ENCODE measurements around the gene TRAPPC5.
A peak's percentile ranks its signal among the peaks of the same experiment; 100 is the strongest.

Gene TRAPPC5

GRCh38 chr19:7680606-7681339 lies at the start of gene TRAPPC5:
Gene TRAPPC5 (plus strand): TSS chr19:7680833. CDS start chr19:7682254, 1,421 bp downstream.
- H3K4me1 ChIP-seq (ENCODE audit: control insufficient read depth in 1 of 2, insufficient read depth in 2 of 2, low read length in 2 of 2) = peaks cover 6 to 27% of the 10 kb centered on the region in 2 donors
- H3K9ac ChIP-seq (ENCODE audit: low read depth in 1 of 2, low read length in 2 of 2) = peak within 1 kb of the TSS; percentile 92 to 94
- H3K9me3 ChIP-seq (ENCODE audit: control insufficient read depth in 1 of 2, low read length in 2 of 2) = no peaks in the 10 kb centered on the region
- H3K36me3 ChIP-seq (ENCODE audit: control insufficient read depth in 1 of 2, insufficient read depth in 2 of 2, low read length in 2 of 2) = peaks cover 0 to 12% of the 10 kb centered on the region in 2 donors
- H3K4me3 ChIP-seq (ENCODE audit: low read depth in 1 of 2, low read length in 2 of 2) = peak within 1 kb of the TSS; percentile 83 to 93
- H3K27me3 ChIP-seq (ENCODE audit: control insufficient read depth in 1 of 2, insufficient read depth in 2 of 2, low read length in 2 of 2) = peaks cover 7 to 14% of the 10 kb centered on the region in 2 donors
- H3K27ac ChIP-seq (ENCODE audit: low read depth, low read length) = peak within 1 kb of the TSS; percentile 62

DNA sequence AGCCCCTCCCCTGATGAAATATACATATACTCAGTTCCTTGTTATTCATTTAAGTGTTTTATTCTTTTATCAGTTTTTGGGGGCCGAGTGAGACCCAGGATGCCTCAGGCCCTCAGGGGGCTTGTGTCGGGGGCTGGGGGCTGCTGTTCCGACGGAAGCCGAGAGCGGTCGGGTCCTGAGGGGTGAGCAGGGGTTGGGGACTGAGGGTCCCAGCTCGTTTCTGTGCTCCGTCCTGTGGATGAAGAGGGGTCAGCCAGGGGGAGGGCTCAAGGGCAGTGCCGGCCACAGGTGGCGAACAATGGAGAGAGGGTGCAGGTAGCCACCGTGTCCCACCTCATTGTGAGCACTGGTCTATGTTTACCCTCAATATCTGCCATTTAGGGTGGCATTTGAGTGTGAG lies 49.1 kb upstream of the TRAPPC5 start:
- Histone ChIP-seq H3K36me3 (ENCODE audit: control insufficient read depth in 1 of 2, insufficient read depth in 2 of 2, low read length in 2 of 2) (peaks cover 2 to 16% of the 10 kb centered on the region in 2 donors), H3K9me3 (ENCODE audit: control insufficient read depth in 1 of 2, low read length in 2 of 2) (no peaks in the 10 kb centered on the region), H3K4me1 (ENCODE audit: control insufficient read depth in 1 of 2, insufficient read depth in 2 of 2, low read length in 2 of 2) (peaks cover 21 to 31% of the 10 kb centered on the region in 2 donors), H3K4me3 (ENCODE audit: low read depth in 1 of 2, low read length in 2 of 2) (no peak overlapping the region), H3K27ac (ENCODE audit: low read depth, low read length) (no peak overlapping the region), H3K27me3 (ENCODE audit: control insufficient read depth in 1 of 2, insufficient read depth in 2 of 2, low read length in 2 of 2) (no peaks in the 10 kb centered on the region), H3K9ac (ENCODE audit: low read depth in 1 of 2, low read length in 2 of 2) (no peak overlapping the region)

- H3K9me3 ChIP-seq (ENCODE audit: control insufficient read depth in 1 of 2, low read length in 2 of 2) = no peaks in the 10 kb centered on the region
- no peaks in the 10 kb centered on the region for H3K27me3 ChIP-seq (ENCODE audit: control insufficient read depth in 1 of 2, insufficient read depth in 2 of 2, low read length in 2 of 2)
- no peak overlapping the region for H3K27ac ChIP-seq (ENCODE audit: low read depth, low read length)
- no peak overlapping the region for H3K4me3 ChIP-seq (ENCODE audit: low read depth in 1 of 2, low read length in 2 of 2)
- peaks cover 21 to 34% of the 10 kb centered on the region in 2 donors for H3K4me1 ChIP-seq (ENCODE audit: control insufficient read depth in 1 of 2, insufficient read depth in 2 of 2, low read length in 2 of 2)
- no peak overlapping the region for H3K9ac ChIP-seq (ENCODE audit: low read depth in 1 of 2, low read length in 2 of 2)
- H3K36me3 ChIP-seq (ENCODE audit: control insufficient read depth in 1 of 2, insufficient read depth in 2 of 2, low read length in 2 of 2) = peaks cover 2 to 10% of the 10 kb centered on the region in 2 donors
Measured at GRCh38 chr19:7632340-7633203, 48.1 kb upstream of the TRAPPC5 start.

- Histone ChIP-seq H3K9ac (ENCODE audit: low read depth in 1 of 2, low read length in 2 of 2) (no peak within 1 kb of the TSS), H3K4me1 (ENCODE audit: control insufficient read depth in 1 of 2, insufficient read depth in 2 of 2, low read length in 2 of 2) (peaks cover 16 to 35% of the 10 kb centered on the region in 2 donors), H3K36me3 (ENCODE audit: control insufficient read depth in 1 of 2, insufficient read depth in 2 of 2, low read length in 2 of 2) (peaks cover 2 to 10% of the 10 kb centered on the region in 2 donors), H3K9me3 (ENCODE audit: control insufficient read depth in 1 of 2, low read length in 2 of 2) (no peaks in the 10 kb centered on the region), H3K4me3 (ENCODE audit: low read depth in 1 of 2, low read length in 2 of 2) (no peak within 1 kb of the TSS), H3K27ac (ENCODE audit: low read depth, low read length) (no peak within 1 kb of the TSS), H3K27me3 (ENCODE audit: control insufficient read depth in 1 of 2, insufficient read depth in 2 of 2, low read length in 2 of 2) (no peaks in the 10 kb centered on the region)
Measured at GRCh38 chr19:7633698-7634097, 46.9 kb upstream of the TRAPPC5 start, which contains the start of gene PCP2. Gene PCP2 (minus strand): TSS chr19:7633719. CDS start chr19:7633457, 262 bp downstream.

DNA sequence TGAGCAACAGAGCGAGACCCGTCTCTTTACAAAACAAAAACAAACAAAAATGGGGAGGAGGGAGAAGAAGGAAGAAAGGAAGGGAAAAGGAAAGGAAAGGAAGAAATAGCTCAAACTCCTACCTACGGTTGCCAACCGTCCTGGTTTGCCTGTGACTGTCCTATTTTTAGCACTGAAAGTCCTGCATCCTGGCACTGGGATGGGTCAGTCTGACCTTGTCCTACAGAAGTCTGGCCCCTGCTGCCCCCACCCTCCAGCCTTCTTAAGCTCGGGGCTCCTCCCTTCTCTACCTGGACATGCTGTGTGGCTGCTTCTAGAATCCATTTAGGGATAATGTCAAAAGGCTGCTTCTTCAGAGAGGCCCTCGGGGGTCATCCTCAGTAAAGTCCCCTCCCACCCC lies 45.0 kb upstream of the TRAPPC5 start:
- H3K27ac ChIP-seq (ENCODE audit: low read depth, low read length) = no peak overlapping the region
- no peak overlapping the region for H3K4me3 ChIP-seq (ENCODE audit: low read depth in 1 of 2, low read length in 2 of 2)
- H3K27me3 ChIP-seq (ENCODE audit: control insufficient read depth in 1 of 2, insufficient read depth in 2 of 2, low read length in 2 of 2) = peaks cover 0 to 7% of the 10 kb centered on the region in 2 donors
- peaks cover 0 to 2% of the 10 kb centered on the region in 2 donors for H3K9me3 ChIP-seq (ENCODE audit: control insufficient read depth in 1 of 2, low read length in 2 of 2)
- peaks cover 2 to 21% of the 10 kb centered on the region in 2 donors for H3K36me3 ChIP-seq (ENCODE audit: control insufficient read depth in 1 of 2, insufficient read depth in 2 of 2, low read length in 2 of 2)
- peaks cover 8 to 34% of the 10 kb centered on the region in 2 donors for H3K4me1 ChIP-seq (ENCODE audit: control insufficient read depth in 1 of 2, insufficient read depth in 2 of 2, low read length in 2 of 2)
- no peak overlapping the region for H3K9ac ChIP-seq (ENCODE audit: low read depth in 1 of 2, low read length in 2 of 2)

DNA sequence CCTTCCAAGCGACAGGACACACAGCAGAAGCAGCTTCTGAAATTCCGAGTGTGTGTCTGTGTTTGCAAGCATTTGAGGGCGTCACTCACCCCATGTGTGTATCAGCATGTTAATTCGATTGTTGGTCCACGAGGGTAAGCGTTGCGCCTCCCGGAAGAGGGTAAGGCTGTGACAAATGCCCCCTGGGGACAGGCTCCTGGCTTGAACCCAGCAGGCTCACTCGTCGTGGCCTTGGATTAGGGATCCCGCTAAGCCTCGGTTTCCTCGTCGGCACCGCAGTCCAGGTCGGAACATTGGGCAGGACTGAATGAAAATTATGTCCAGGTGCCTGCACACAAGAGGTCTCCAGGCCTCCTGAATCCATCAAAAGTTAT lies 44.3 kb upstream of the TRAPPC5 start:
- no peak overlapping the region for H3K27ac ChIP-seq (ENCODE audit: low read depth, low read length)
- peak overlapping the region; percentile 53 to 93 for H3K4me3 ChIP-seq (ENCODE audit: low read depth in 1 of 2, low read length in 2 of 2)
- H3K9ac ChIP-seq (ENCODE audit: low read depth in 1 of 2, low read length in 2 of 2) = peak overlapping the region in 1 of 2 donors; percentile 2

DNA sequence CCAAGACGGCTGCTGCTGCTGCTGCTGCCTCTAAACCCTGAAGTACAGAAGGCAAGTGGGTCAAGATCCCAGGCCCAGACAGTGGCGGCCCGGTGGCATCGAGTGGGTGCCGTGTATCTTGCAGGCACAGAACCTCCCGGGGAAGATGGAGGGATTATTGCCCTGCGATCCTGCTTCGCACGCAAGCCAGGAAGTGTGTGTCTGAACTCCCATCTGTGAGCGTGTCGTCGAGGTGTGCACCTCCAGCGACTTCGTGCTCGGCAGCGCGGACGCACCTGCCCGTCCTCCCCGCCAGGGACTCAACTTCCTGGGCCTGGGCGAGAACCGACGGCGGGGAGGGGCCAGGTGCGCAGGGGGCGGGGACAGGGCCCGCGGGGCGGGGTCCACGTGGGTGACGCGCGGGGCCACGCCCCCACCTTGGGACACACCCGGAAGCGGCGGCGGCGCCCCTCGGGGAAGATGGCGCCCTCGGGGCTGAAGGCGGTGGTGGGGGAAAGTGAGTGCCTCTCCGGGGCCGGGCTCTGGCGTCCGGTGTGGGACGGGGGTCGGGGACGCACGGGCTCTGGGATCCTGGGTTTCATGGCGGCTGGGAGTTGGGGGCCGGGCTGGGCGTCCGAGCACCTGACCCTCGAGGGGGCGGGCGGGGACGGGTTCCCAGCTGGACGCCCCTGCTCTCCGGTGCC lies 43.8 kb upstream of the TRAPPC5 start, which contains the start of gene STXBP2:
Gene STXBP2 (plus strand): TSS at position 420 of the 683 bp plus-strand sequence. CDS start 40 bp downstream, at position 460.
- H3K27ac ChIP-seq (ENCODE audit: low read depth, low read length) = peak within 1 kb of the TSS; percentile 70
- peak within 1 kb of the TSS; percentile 77 to 80 for H3K9ac ChIP-seq (ENCODE audit: low read depth in 1 of 2, low read length in 2 of 2)
- H3K4me1 ChIP-seq (ENCODE audit: control insufficient read depth in 1 of 2, insufficient read depth in 2 of 2, low read length in 2 of 2) = peaks cover 6 to 29% of the 10 kb centered on the region in 2 donors
- peaks cover 0 to 7% of the 10 kb centered on the region in 2 donors for H3K27me3 ChIP-seq (ENCODE audit: control insufficient read depth in 1 of 2, insufficient read depth in 2 of 2, low read length in 2 of 2)
- peaks cover 0 to 2% of the 10 kb centered on the region in 2 donors for H3K9me3 ChIP-seq (ENCODE audit: control insufficient read depth in 1 of 2, low read length in 2 of 2)
- H3K4me3 ChIP-seq (ENCODE audit: low read depth in 1 of 2, low read length in 2 of 2) = peak within 1 kb of the TSS; percentile 87 to 93
- H3K36me3 ChIP-seq (ENCODE audit: control insufficient read depth in 1 of 2, insufficient read depth in 2 of 2, low read length in 2 of 2) = peaks cover 0 to 17% of the 10 kb centered on the region in 2 donors

More for the DNA sequence above, 44.3 kb upstream of the TRAPPC5 start:
- peaks cover 0 to 7% of the 10 kb centered on the region in 2 donors for H3K27me3 ChIP-seq (ENCODE audit: control insufficient read depth in 1 of 2, insufficient read depth in 2 of 2, low read length in 2 of 2)
- H3K36me3 ChIP-seq (ENCODE audit: control insufficient read depth in 1 of 2, insufficient read depth in 2 of 2, low read length in 2 of 2) = peaks cover 2 to 21% of the 10 kb centered on the region in 2 donors
- H3K9me3 ChIP-seq (ENCODE audit: control insufficient read depth in 1 of 2, low read length in 2 of 2) = peaks cover 0 to 2% of the 10 kb centered on the region in 2 donors
- H3K4me1 ChIP-seq (ENCODE audit: control insufficient read depth in 1 of 2, insufficient read depth in 2 of 2, low read length in 2 of 2) = peaks cover 6 to 29% of the 10 kb centered on the region in 2 donors

- Histone ChIP-seq H3K27me3 (ENCODE audit: control insufficient read depth in 1 of 2, insufficient read depth in 2 of 2, low read length in 2 of 2) (peaks cover 0 to 7% of the 10 kb centered on the region in 2 donors), H3K4me3 (ENCODE audit: low read depth in 1 of 2, low read length in 2 of 2) (peak overlapping the region; percentile 87 to 93), H3K27ac (ENCODE audit: low read depth, low read length) (peak overlapping the region; percentile 70), H3K4me1 (ENCODE audit: control insufficient read depth in 1 of 2, insufficient read depth in 2 of 2, low read length in 2 of 2) (peaks cover 6 to 29% of the 10 kb centered on the region in 2 donors), H3K36me3 (ENCODE audit: control insufficient read depth in 1 of 2, insufficient read depth in 2 of 2, low read length in 2 of 2) (peaks cover 0 to 18% of the 10 kb centered on the region in 2 donors), H3K9me3 (ENCODE audit: control insufficient read depth in 1 of 2, low read length in 2 of 2) (peaks cover 0 to 2% of the 10 kb centered on the region in 2 donors), H3K9ac (ENCODE audit: low read depth in 1 of 2, low read length in 2 of 2) (peak overlapping the region; percentile 77 to 80)
Measured at GRCh38 chr19:7637374-7638256, 43.0 kb upstream of the TRAPPC5 start.
